GM19463 (cell line): ENCODE results near the gene SPOCK1.

Experiments
- ATAC-seq: cut with Tn5 transposase; IDR thresholded peaks from one replicate; pipeline ENCODE4 v1.9.1; 2021; ENCODE audit warnings: mild to moderate bottlenecking, moderate library complexity; ENCODE audit not compliant: unreplicated experiment

SPOCK1 gene

DNA sequence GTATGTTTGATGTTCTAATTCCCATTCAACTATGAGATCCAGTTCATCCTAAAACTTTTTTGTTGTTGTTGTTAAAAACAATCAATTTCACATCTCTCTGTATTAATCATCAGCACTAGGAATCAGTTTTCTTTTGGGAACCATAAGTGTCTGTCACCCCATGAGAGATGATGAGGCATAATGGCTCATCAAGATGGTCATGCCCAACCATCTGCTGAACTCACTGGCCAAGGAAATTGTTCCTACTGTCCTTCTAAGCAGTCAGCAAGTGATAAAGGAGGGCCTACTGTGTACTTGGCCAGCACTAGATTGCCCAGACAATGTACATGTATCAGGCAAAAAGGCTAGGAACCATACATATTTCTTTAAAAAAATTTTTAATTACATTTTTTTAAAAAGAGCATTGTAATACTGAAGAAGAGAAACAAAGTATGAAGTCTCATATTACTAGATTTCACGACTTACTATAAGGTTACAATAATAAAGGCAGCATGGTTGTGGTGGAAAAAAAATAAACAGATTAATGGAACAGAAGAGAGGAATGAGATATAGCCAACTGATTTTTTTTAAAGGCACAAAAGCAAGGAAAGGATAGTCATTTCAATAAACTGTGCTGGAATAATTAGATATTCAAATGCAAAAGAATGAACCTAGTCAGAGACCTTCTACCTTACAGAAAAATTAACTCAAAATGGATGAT, 458.3 kb downstream of the SPOCK1 start:
- ATAC-seq: no peak

DNA sequence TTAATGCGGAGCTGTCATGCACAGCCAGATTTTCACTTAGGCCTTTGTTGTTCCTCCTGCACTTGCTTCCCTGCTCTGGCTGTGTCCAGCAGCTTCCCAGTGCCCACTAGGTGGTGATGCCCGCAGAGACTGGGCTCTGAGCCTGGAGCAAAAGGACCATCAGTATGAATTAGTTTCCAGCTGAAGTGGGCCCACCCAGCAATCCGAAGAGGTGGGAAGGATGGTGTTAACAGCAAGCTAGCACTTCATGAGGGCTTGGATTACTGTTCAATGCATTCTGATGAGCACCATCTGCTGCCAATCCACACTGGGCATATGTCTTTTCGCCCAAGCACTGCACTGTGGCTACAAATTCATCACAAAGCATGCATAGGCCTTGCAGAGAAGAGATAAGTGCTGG, 459.1 kb downstream of the SPOCK1 start:
- no peak for ATAC-seq

DNA sequence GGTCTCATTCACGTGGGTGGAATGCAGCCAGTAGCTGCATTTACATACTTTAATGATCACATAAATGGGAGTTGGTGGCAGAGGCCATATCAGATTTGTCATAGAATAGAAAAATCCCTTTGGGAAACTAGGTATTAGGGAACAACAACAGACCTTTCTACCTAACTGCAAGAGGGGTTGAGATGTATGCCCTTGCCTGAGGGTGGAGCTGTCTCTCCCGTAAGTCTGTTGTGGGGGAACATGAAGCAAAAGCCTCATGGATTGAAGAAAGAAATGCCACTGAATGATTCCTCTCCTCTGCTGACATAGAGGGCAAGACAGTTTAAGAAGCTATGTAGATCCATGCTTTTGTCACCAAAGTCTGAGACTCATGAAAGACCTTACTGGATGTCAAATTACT, 461.3 kb downstream of the SPOCK1 start:
- ATAC-seq: no peak

DNA sequence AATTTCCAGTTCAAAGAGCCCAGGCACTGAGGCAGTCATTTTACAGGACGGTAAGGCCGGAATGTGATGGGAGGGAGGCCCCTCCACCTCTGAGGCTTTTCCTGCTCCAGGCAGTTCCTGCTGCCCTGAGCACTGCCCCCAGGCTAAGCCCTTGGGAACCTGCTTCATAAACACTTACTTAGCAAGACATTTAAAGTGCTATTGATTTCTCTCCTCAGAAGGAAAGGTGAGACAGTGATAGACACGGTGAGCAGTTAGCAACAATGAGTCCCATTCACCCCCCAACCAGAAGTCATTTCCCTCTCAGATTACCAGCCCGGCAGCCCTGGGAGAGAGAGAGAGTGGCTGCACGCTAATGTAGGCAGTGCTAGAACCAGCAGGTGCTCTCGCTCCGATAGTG, 462.5 kb downstream of the SPOCK1 start:
- no peak for ATAC-seq

DNA sequence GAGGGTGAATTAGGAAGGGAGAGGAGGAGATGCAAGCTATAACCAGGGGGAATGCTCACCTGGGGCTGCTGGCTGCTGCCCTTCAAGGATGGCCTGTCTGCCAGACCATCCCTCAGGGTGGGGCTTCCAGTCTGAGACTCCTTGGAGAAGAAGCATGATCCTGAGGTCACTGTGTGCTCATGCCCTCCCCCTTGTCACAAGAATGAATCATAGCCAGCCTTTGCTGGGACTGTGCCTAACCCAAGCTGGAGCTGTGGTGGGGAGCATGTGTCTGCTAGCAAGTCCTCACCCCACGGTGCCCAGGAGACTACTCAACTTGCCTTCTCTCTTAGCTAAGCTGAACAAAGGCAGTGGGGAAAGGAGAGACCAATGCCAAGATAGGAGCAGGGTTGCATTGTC, 463.6 kb downstream of the SPOCK1 start:
- ATAC-seq: no peak

DNA sequence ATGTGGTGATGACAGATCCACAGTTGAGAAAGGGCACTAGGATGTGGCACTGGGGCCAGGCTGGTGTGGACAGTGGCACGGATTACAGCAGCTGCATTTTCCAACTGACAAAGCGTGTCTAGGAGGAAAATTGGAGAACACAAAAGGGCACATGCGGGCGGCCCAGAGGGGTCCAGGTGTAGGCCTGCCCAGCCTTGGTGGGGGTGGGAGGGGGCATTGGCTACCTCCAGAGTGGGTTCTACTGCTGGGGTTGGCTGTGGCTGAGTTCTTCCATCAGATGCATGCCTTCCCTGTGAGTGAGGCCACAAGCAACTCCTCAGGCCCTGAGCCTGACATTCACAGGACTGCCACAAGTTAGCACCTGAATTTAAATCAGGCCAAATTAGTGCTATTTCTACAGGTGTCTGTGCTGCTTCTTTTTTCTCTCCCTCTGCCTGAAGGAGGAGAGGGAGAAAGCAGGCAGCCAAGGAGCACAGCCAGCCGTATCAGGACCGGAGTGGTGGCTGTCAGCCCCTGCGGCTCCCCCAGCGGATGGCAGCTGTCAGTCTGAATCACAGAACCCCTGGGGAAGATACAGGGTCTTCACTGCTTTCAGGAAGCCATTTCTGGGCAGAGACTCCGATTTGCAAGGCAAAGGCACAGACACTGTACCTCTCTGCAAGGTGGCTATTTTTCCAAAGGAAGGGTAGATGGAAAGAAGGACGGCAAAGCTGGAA, 464.2 kb downstream of the SPOCK1 start:
- ATAC-seq: no peak

DNA sequence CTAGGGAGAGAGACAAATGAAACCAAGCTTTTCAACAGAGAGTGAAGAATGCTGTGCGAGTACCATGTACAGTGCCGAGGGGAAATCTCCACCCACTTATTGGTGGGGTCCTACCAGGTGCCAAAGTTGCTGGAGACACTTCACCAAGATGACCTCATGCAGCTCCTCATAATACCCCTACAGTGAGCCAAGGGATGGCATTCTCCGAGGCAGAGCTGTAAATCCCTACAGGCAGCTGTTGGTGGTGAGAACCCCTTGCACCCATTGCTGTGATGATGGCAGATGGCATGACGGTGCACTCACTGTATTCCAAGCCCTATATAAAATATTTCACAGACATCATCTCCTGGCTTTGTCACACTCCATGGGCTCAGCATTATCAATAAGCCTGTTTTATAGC, 464.9 kb downstream of the SPOCK1 start:
- no peak for ATAC-seq

DNA sequence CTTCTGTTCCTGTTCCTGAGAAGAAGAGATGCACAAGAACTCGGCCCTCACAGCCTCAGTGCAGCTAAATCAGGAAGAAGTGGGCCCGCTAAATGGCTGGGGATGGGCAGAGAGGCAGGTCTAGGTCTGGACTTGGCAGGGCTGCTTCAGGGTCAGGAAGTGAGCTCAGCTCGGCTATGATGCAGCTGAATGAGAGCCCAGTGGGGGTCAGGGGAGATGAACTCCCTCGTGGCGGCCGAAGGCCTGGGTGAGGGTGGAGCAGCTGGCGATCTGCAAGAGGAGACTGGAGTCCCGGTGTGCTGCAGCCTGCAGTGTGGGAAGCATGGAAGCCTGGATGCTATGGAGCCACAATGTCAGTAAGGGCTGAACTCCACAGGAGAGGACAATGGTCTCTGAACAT, 466.2 kb downstream of the SPOCK1 start:
- no peak for ATAC-seq

DNA sequence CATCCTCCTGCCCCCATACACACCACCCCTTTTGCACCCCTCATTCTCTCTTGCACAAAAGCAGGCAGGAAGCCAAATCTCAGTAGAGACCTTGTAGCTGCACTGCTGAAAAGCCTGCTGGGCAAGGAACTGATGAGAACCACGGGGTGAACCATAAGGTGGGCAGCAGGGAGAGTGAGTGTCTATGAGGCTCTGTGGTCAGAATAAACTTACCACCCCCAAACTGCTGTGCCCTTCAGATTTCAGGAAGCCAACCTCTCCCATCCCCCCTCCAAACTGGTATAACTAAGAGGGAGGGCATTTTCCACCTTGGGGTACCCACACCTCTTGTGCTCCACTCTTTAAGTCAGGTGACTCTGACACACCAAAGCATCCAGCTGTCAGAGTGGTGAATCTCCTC, 471.4 kb downstream of the SPOCK1 start:
- no peak for ATAC-seq

DNA sequence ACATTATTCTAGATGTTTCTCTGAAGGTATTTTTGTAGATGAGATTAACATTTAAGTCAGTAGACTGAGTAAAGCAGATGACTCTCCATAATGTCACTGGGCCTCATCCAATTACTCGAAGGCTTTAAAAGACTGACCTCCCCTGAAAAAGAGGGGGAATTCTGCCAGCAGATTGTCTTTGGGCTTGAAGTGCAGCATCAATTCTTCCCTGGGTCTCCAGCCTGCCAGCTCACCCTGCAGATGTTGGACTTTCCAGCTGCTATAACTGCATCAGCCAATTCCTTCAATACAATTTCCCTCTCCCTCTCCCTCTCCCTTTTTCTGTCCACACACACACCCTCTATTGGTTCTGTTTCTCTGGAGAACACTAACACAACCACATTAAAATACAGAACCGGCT, 472.8 kb downstream of the SPOCK1 start:
- no peak for ATAC-seq

DNA sequence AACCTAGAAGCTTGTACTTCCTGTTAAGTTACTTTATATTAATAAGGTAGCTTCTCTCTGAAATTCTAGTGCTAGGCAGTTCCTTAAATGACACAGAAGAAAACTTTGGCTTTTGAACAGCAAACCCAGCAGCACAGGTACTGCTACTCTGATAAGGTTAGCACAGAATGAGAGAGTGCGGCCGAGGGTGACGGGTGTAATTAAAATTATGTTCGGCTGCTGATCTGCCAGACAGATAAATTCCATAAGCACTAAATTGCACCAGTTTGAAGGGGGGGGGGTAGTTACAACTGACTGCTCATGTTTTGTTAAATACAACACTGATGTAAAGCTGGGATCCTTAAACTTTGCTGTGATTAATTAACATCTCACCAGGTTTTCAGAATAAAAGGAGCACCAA, 475.1 kb downstream of the SPOCK1 start:
- ATAC-seq: no peak

DNA sequence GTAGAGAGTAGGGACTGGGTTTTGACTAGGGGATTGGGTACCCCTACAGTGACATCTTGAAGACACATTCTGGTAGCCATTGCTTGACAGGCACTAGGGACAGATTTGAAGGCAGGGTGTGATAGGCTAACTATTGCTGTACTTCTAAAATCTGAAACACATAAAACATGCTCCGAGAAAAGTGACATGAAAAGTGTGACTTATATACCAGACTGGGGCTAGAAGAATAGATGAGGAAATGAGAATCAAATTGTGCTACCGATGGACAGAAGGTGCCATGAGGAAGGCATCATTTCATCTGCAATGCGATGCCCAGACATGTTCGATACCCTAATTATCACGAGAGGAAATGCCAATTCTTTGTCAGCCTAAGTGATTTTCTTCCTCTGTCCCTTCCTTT, 475.8 kb downstream of the SPOCK1 start:
- ATAC-seq: no peak

DNA sequence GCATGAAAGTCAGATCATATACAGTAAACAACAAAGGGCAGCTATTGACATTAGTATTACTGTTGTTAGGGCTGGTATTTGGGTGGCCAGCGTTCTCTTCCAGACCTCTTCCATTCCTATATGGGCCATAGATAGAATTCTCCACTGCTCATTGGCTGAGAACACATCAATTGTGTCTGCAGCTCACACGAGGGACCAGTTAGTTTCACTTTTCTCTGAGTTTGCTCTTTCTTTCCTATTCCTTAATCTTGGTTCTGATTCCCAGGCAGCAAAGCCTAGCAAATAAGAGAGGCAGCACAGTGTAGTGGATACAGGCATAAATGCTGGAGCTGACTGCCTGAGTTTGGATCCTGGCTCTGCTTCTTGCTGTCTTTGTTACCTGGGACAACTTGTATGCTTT, 476.4 kb downstream of the SPOCK1 start:
- ATAC-seq: no peak

DNA sequence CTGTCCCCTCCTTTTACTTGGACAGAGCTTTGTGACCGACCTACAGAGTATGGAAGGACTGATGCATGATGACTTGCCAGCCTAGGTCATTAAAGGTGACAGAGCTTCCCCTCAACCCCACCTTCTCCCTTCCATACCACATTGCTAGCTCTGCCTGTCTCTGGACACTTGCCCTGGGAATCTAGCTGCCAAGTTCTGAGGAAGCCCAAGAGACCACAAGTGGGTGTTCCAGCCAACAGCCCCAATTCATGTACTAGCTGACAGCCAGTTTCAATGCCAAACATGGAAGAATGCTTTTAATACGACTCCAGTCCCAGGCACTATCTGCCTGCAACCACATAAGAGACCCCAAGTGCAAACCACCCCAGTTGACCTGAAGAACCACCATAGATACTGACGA, 477.1 kb downstream of the SPOCK1 start:
- no peak for ATAC-seq

DNA sequence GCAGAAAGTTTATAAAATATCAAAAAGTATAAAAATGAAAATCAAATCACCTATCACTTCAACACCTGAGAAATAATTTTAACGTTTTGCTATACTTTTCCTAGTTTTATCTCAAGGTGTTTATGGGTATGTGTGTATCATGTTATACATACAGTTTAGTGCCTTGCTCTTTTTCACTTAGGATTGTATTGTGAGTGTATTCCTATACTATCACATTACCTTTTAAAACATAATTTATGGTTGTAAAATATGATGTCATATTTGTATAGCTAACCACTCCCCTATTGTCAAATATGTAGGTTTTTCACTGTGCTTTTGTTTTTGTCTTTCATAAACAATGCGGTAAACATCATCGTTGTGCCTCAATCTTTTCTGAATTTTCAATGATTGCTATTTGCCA, 479.9 kb downstream of the SPOCK1 start:
- no peak for ATAC-seq

DNA sequence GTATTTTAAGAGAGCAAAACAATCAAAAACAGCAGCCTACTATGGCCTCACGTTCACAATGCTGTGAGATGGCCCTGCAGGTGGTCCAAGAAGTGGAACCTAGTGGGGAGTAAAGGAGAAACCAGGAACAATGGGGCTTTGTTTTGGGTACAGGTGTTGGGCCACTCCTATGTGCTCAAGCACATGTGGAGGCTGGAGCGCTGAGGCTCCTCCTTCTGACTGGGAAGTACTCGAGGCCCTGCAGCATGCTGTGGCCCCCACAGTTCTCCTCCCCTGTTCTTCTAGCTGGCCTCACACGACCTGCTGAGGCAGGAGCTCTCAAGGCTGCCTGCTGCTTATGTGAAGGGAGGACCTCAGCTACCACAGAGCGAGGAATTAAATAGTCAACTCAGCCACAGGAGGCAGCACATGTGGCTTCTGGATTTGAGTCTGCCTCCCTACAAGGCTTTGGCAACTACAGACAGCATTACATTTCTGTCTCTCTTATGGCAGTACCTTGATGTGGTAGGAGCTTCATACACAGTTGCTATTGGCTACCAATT, 482.3 kb downstream of the SPOCK1 start:
- ATAC-seq: no peak

DNA sequence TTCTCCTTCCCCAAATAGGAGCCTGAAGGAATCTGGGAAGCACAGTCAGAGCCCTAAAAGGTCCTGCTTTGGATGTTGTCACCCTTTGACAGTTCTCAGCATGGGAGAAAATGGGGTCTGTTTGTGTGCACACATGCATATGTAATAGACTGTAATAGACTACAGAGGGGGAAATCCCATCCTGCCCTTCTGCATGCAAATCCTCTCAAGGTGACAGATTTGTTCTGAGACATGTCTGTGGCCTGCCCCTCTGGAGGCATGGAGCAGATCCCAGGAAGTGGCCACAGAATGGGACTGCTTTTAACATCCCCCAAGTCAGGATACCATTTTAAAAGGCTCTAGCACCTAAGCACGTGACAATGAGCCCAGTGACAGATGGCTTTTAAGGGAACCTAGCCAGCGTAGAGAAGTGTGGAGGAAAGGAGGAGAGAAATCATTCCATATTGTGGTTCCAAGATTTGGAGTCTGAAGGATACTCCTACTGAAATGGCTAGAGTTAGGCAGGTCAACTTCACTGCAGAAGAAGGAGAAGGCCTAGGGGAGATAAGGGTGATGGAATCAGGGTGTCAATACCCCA, 483.5 kb downstream of the SPOCK1 start:
- no peak for ATAC-seq

DNA sequence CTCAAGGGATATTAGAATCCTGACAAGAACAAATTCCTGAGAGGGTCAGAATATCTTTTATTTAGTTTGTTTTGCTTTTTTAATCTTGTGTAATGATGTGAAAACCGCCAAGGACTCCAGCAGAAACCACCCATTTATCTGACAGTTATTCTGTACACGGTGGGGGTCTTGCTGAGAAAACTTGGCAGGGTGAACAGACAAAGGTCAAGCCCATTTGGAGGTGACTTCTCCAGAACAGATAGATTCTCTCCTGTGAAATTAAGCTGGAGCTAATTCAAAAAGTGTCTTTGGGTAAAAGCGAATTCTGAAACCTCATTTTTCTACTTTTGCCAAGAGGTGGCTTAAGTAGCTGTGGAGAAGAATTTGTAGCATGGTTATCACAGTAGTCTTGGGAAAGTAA, 484.4 kb downstream of the SPOCK1 start:
- ATAC-seq: no peak

DNA sequence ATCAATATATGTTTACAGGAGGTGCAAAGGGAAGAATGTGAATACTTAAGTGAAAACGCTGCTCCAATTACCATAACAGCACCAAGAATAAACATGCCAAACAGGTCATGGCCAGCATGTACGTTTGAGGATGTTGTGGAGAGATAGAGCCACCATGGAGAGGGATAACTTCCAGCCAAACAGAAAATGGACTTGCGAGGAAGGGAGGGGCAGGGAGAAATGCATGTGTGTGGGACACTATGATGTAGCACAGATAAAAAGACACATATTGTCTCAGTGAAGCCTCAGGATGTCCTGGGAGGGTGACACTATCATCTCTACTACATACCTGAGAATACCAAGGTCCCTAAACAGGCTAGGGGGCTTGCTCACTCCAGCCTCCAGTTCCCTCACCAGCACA, 488.9 kb downstream of the SPOCK1 start:
- ATAC-seq: no peak

DNA sequence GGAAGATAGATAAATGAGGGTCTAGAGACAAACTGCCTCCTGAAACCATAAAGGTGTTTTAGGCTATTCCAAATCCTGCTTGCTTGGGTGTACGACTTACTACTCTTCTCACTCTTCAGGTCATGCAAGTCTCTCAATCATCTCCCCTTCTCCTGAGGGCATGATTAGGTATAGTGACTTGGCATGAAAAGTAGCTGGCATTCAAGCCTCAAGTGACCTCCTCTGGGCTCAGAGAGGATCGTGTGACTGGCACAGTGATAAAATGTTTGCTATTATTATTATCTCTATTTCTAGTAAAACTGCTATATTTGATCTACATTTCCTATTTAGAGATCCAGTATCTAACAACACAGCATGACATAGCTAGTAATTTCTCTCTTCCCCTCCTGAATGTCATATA, 494.8 kb downstream of the SPOCK1 start:
- ATAC-seq: no peak

DNA sequence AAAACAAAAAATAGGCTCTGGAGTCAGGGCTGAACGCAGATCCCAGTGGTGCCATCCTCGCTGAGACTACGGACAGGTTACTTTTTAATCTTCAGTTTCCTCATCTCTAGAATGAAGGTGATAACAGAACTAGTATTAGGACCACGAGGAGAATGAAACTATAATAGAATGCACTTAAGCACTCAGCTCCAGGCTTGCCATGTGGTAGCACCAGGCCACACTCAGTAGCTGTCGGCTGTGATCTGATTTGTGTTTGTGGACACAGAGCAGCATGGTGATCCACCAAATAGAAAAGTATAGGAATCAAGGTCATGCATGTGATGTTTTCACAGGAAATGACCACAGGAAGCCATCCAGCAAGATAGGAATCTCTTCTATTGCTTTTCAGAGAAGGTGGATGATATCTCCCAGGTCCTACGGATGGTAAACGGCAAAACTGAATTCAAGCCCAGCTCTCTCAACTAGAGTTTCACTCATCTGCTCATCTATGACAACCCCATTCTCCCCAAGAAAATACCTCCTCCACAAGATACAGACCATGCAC, 498.0 kb downstream of the SPOCK1 start:
- no peak for ATAC-seq

DNA sequence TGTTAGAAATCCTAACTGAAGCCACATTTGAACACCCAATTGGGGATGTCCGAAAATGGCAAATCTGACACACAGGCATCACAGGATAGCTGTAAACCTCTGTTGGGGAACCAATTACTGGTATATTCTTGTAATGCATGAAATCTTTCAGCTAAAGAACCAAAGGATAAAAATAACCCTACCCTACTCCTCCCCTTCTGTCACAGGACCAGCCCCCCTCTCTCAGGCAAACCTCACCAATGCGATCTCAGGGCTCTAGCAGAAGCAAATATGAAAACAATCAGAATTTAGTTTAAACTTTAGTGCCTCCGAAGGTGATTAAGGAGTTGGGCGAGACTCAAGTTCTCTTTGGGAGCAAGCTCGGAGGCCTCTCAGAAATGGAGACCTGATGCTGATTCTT, 499.3 kb downstream of the SPOCK1 start:
- no peak for ATAC-seq
